HPDE6-E6E7 (cell line): ENCODE results near the gene DPEP1.
"Not testable (repeated sequence)": the region's sequence is repeated elsewhere in the genome, so short reads cannot be mapped to it uniquely, and the experiment has no call there.

Experiments
- DNase-seq: peaks from one replicate; pipeline ENCODE4 v3.0.0; 2011; ENCODE audit warnings: missing footprints; ENCODE audit errors: extremely low spot score

DPEP1 gene

GRCh38 chr16:89618109-89618998 lies 4.9 kb downstream of the DPEP1 start:
- no peak for DNase-seq

GRCh38 chr16:89619840-89620239 lies 6.4 kb downstream of the DPEP1 start:
- DNase-seq, result no peak

GRCh38 chr16:89620406-89620841 lies 7.0 kb downstream of the DPEP1 start:
- DNase-seq, result no peak

- no peak for DNase-seq
These were observed 7.8 kb downstream of the DPEP1 start for GRCh38 chr16:89621136-89621697.

- no peak for DNase-seq
These were observed 8.4 kb downstream of the DPEP1 start for GRCh38 chr16:89621698-89622409.

- DNase-seq, result no peak
These were observed 10.2 kb downstream of the DPEP1 start for GRCh38 chr16:89623511-89624261.

- DNase-seq, result no peak
These were observed 11.6 kb downstream of the DPEP1 start for GRCh38 chr16:89624777-89625761.

GRCh38 chr16:89629827-89630610 lies 16.6 kb downstream of the DPEP1 start:
- DNase-seq, result no peak

GRCh38 chr16:89633064-89633631 lies 19.7 kb downstream of the DPEP1 start:
- DNase-seq, result peak; percentile 89

GRCh38 chr16:89634463-89635385 lies 21.3 kb downstream of the DPEP1 start:
- DNase-seq, result not testable (repeated sequence)

- no peak for DNase-seq
These were observed 23.2 kb downstream of the DPEP1 start for GRCh38 chr16:89636663-89637062.

- no peak for DNase-seq
These were observed 23.9 kb downstream of the DPEP1 start for GRCh38 chr16:89637379-89637778.

GRCh38 chr16:89638455-89638854 lies 25.0 kb downstream of the DPEP1 start:
- DNase-seq, result no peak

GRCh38 chr16:89639385-89639784 lies 25.9 kb downstream of the DPEP1 start:
- DNase-seq, result no peak

GRCh38 chr16:89641458-89642119 lies 28.1 kb downstream of the DPEP1 start:
- DNase-seq, result no peak

GRCh38 chr16:89642574-89642973 lies 29.1 kb downstream of the DPEP1 start:
- DNase-seq, result no peak

GRCh38 chr16:89643769-89644300 lies 30.4 kb downstream of the DPEP1 start:
- no peak for DNase-seq

GRCh38 chr16:89645122-89645521 lies 31.7 kb downstream of the DPEP1 start:
- DNase-seq, result no peak
